ENCODE measurements around the gene CASS4. TPM values are rescaled to one million over a fixed set of nuclear protein-coding genes. Genes with fewer than 3 reads are reported as not detected.
"Not testable (repeated sequence)": the region's sequence is repeated elsewhere in the genome, so short reads cannot be mapped to it uniquely, and the experiment has no call there.

The CASS4 gene
- total and polyA plus RNA-seq, 9 donors: 1.0 to 6.9 (median 2.5) TPM

- DNase-seq: peak in 2 of 5 donors; percentile 28 to 57
- Histone ChIP-seq H3K9me3 (no peaks in the 10 kb centered on the region), H3K4me1 (ENCODE audit: insufficient read depth) (peaks cover 20% of the 10 kb centered on the region), H3K27me3 (no peaks in the 10 kb centered on the region), H3K27ac (peak overlapping the region in 1 of 2 donors; percentile 67), H3K36me3 (no peaks in the 10 kb centered on the region), H3K4me3 (no peak overlapping the region)
- WGBS, 3 donors: 6 to 35% (median 7%) methylated on average over 1 of the region's 1 CpG
- TF ChIP-seq POLR2A (IDR thresholded peaks at IDR 0.05) (no peak), EP300 (IDR thresholded peaks at IDR 0.05) (no peak), CTCF (IDR thresholded peaks at IDR 0.05) (no peak)
- intact Hi-C loops (cut with DNase I): no loop called here
These were observed 2.1 kb upstream of the CASS4 start for GRCh38 chr20:56409956-56410355.

GRCh38 chr20:56411287-56411686 lies 773 bp upstream of the CASS4 start:
- H3K27ac ChIP-seq: peak overlapping the region; percentile 44 to 71
- intact Hi-C loops (cut with DNase I); H3K27me3 ChIP-seq; H3K9me3 ChIP-seq; H3K36me3 ChIP-seq; DNase-seq; H3K4me3 ChIP-seq: not testable (repeated sequence)
- WGBS, 3 donors: 85 to 91% (median 88%) methylated on average over 7 of the region's 7 CpGs
- peaks cover 20% of the 10 kb centered on the region for H3K4me1 ChIP-seq (ENCODE audit: insufficient read depth)

GRCh38 chr20:56412473-56412790 lies 372 bp downstream of the CASS4 start:
- no peaks in the 10 kb centered on the region for H3K27me3 ChIP-seq
- WGBS, 3 donors: 84 to 86% (median 85%) methylated on average over 7 of the region's 7 CpGs
- no peaks in the 10 kb centered on the region for H3K36me3 ChIP-seq
- no peaks in the 10 kb centered on the region for H3K9me3 ChIP-seq
- peak overlapping the region; percentile 44 to 71 for H3K27ac ChIP-seq
- H3K4me1 ChIP-seq (ENCODE audit: insufficient read depth): peaks cover 20% of the 10 kb centered on the region
- intact Hi-C loops (cut with DNase I): no loop called here
- H3K4me3 ChIP-seq: no peak overlapping the region
- TF ChIP-seq EP300 (IDR thresholded peaks at IDR 0.05) (no peak), CTCF (IDR thresholded peaks at IDR 0.05) (no peak), POLR2A (IDR thresholded peaks at IDR 0.05) (no peak)
- DNase-seq: no peak

- intact Hi-C loops (cut with DNase I): no loop called here
- Histone ChIP-seq H3K27me3 (no peaks in the 10 kb centered on the region), H3K27ac (peak overlapping the region in 1 of 2 donors; percentile 71), H3K4me1 (ENCODE audit: insufficient read depth) (peaks cover 20% of the 10 kb centered on the region), H3K36me3 (no peaks in the 10 kb centered on the region), H3K4me3 (no peak overlapping the region), H3K9me3 (no peaks in the 10 kb centered on the region)
- DNase-seq: no peak
- WGBS, 3 donors: 95 to 97% (median 96%) methylated on average over 3 of the region's 3 CpGs
- TF ChIP-seq POLR2A (IDR thresholded peaks at IDR 0.05) (no peak), EP300 (IDR thresholded peaks at IDR 0.05) (no peak), CTCF (IDR thresholded peaks at IDR 0.05) (no peak)
These were observed 889 bp downstream of the CASS4 start for GRCh38 chr20:56412949-56413348.

- Histone ChIP-seq H3K27ac (no peak overlapping the region), H3K27me3 (no peaks in the 10 kb centered on the region), H3K4me3 (no peak overlapping the region), H3K9me3 (no peaks in the 10 kb centered on the region), H3K4me1 (ENCODE audit: insufficient read depth) (peaks cover 14% of the 10 kb centered on the region), H3K36me3 (no peaks in the 10 kb centered on the region)
- intact Hi-C loops (cut with DNase I): no loop called here
- no peak for TF ChIP-seq POLR2A (IDR thresholded peaks at IDR 0.05)
- TF ChIP-seq EP300 (IDR thresholded peaks at IDR 0.05): no peak
- TF ChIP-seq CTCF (IDR thresholded peaks at IDR 0.05): no peak
- no peak for DNase-seq
- WGBS, 3 donors: 87 to 88% (median 88%) methylated on average over 12 of the region's 12 CpGs
These were observed 3.0 kb downstream of the CASS4 start for GRCh38 chr20:56414842-56415765.

Data from ovary (tissue), 9 donors.